B cell (primary cell): ENCODE results near the gene PYHIN1. TPM values are rescaled to one million over a fixed set of nuclear protein-coding genes. Genes with fewer than 3 reads are reported as not detected.

ENCODE experiments used
- ATAC-seq: fragments of 200-7000 bp; cut with Tn5 transposase; one replicate; pipeline ENCODE4 v1.10.0; 2021; ENCODE audit warnings: low read depth, mild to moderate bottlenecking, moderate number of reproducible peaks, moderate library complexity
- CTCF ChIA-PET: fragments of 350-600 bp; sonication (Branson Sonifier 250); formaldehyde crosslinking; loops from one replicate; lab custom pipeline; 2021; ENCODE audit warnings: antibody characterized with exemption, inconsistent platforms; lab: Charles Lee
- POLR2A ChIA-PET: fragments of 350-600 bp; sonication (Branson Sonifier 250); formaldehyde crosslinking; loops from one replicate; lab custom pipeline; 2021; ENCODE audit warnings: antibody characterized with exemption; lab: Charles Lee
- DNase-seq: peaks from one replicate; pipeline ENCODE4 v3.0.0; 2013
- H2AFZ ChIP-seq: 2 replicates; pipeline ENCODE4 v1.6.1; 2012; ENCODE audit warnings: mild to moderate bottlenecking, low read depth, low read length; ENCODE audit not compliant: insufficient read depth, poor library complexity, severe bottlenecking
- H3K27ac ChIP-seq, 2 donors: 1 replicate in 1 of 2; 2 replicates in 1 of 2; pipeline ENCODE4 v1.5.1; 2012 to 2013; ENCODE audit warnings: low read length in 2 of 2, mild to moderate bottlenecking in 2 of 2, moderate library complexity in 1 of 2
- H3K27me3 ChIP-seq, 4 experiments: fragments of 200-600 bp in 1 of 4; sonication (generic) in 1 of 4; replicated peaks in 1 of 4; 1 replicate in 2 of 4; 2 replicates in 2 of 4; pipeline versions ENCODE4 v1.6.1 to v1.7.0; 2013 to 2016; ENCODE audit warnings: low read length in 3 of 4, mild to moderate bottlenecking in 2 of 4, mixed read lengths in 1 of 4, moderate library complexity in 1 of 4; ENCODE audit not compliant: insufficient read depth in 4 of 4, control insufficient read depth in 3 of 4; ENCODE audit errors: control extremely low read depth in 1 of 4
- H3K36me3 ChIP-seq, 2 experiments: replicated peaks in 1 of 2; 1 replicate in 1 of 2; 2 replicates in 1 of 2; pipeline versions ENCODE4 v1.6.1 to v1.7.1; 2013; ENCODE audit warnings: low read length in 1 of 2; ENCODE audit not compliant: insufficient read depth in 2 of 2, control insufficient read depth in 1 of 2; ENCODE audit errors: control extremely low read depth in 1 of 2, extremely low read depth in 1 of 2
- H3K4me1 ChIP-seq, 2 donors: fragments of 200-600 bp in 1 of 2; sonication (generic) in 1 of 2; 1 replicate in 1 of 2; 2 replicates in 1 of 2; pipeline versions ENCODE4 v1.5.1 to v1.6.1; 2013 to 2017; ENCODE audit warnings: low read length in 2 of 2; ENCODE audit not compliant: control insufficient read depth in 2 of 2, insufficient read depth in 2 of 2
- H3K4me2 ChIP-seq: replicated peaks from 2 replicates; pipeline ENCODE3; 2012; ENCODE audit warnings: mild to moderate bottlenecking, low read depth, low read length; ENCODE audit not compliant: poor library complexity, severe bottlenecking
- H3K4me3 ChIP-seq, 5 experiments: fragments of 200-600 bp in 1 of 5; sonication (generic) in 1 of 5; 1 replicate in 3 of 5; 2 replicates in 2 of 5; pipeline versions ENCODE4 v1.5.1 to v1.7.0; 2011 to 2016; ENCODE audit warnings: low read length in 4 of 5, mild to moderate bottlenecking in 4 of 5, low read depth in 2 of 5, control low read depth in 1 of 5, moderate library complexity in 1 of 5; ENCODE audit not compliant: insufficient read depth in 1 of 5; ENCODE audit errors: control extremely low read depth in 1 of 5, extremely low read depth in 1 of 5
- H3K79me2 ChIP-seq: fragments of 200-600 bp; sonication (generic); one replicate; pipeline ENCODE4 v1.6.0; 2016; ENCODE audit warnings: low read length; ENCODE audit not compliant: control insufficient read depth, insufficient read depth
- H3K9ac ChIP-seq: fragments of 200-600 bp; sonication (generic); 2 replicates; pipeline ENCODE4 v1.6.1; 2017; ENCODE audit warnings: mild to moderate bottlenecking, low read length, moderate library complexity
- H3K9me3 ChIP-seq, 3 donors: one replicate each; pipeline versions ENCODE4 v1.6.1 to v1.7.1; 2013; ENCODE audit warnings: low read length in 2 of 3; ENCODE audit not compliant: control insufficient read depth in 2 of 3, insufficient read depth in 1 of 3; ENCODE audit errors: control extremely low read depth in 1 of 3
- H4K20me1 ChIP-seq: 2 replicates; pipeline ENCODE4 v1.6.0; 2012; ENCODE audit warnings: mild to moderate bottlenecking, low read length; ENCODE audit not compliant: insufficient read depth, control insufficient read depth, poor library complexity, severe bottlenecking
- H3K27ac Mint-ChIP-seq: one replicate; pipeline ENCODE4 v1.8.0; 2021; ENCODE audit warnings: mixed read lengths
- H3K27me3 Mint-ChIP-seq: one replicate; pipeline ENCODE4 v1.8.0; 2021; ENCODE audit warnings: mixed read lengths
- H3K4me1 Mint-ChIP-seq: one replicate; pipeline ENCODE4 v1.8.0; 2021; ENCODE audit warnings: mixed read lengths
- H3K4me3 Mint-ChIP-seq: one replicate; pipeline ENCODE4 v1.8.0; 2021; ENCODE audit warnings: mixed read lengths
- H3K9me3 Mint-ChIP-seq: one replicate; pipeline ENCODE4 v1.8.0; 2022; ENCODE audit warnings: mixed read lengths; ENCODE audit not compliant: insufficient read depth
- CTCF ChIP-seq: fragments of 200-600 bp; IDR thresholded peaks from one replicate; pipeline ENCODE4 v1.8.0; 2022; ENCODE audit warnings: antibody characterized with exemption, mild to moderate bottlenecking
- EZH2 ChIP-seq: IDR thresholded peaks from 2 replicates; pipeline ENCODE4 v1.6.1; 2012; ENCODE audit warnings: borderline replicate concordance, low read depth, mild to moderate bottlenecking, moderate library complexity, low read length; ENCODE audit not compliant: insufficient read depth, poor library complexity, severe bottlenecking
- WGBS: methylation state at CpG from one replicate; pipeline ENCODE4 v1.1.5; 2013; ENCODE audit warnings: missing lambda C conversion rate; ENCODE audit not compliant: insufficient coverage; 5-methylcytosine and 5-hydroxymethylcytosine counted together
- intact Hi-C: fragments of 100-400 bp; cut with micrococcal nuclease; formaldehyde crosslinking; loops from one replicate; pipeline ENCODE4 v1.10.0; 2022
- polyA plus RNA-seq: library from polyadenylated mRNA; depleted of rRNA; stranded (reverse); fragments of >200 nt; gene quantifications from 2 replicates; pipeline ENCODE4 v1.2.3, GENCODE V29; 2012
- total RNA-seq, 2 donors: library from RNA; stranded (reverse); fragments of 120-200 nt in 1 of 2; gene quantifications; 1 replicate in 1 of 2; 2 replicates in 1 of 2; pipeline versions ENCODE4 v1.2.3 to v1.2.4, GENCODE V29; 2013 to 2022

The PYHIN1 gene
- total and polyA plus RNA-seq, 2 donors (not counting 1 experiment from before 2014, with no cell fraction given), result 8.6 to 13.9 TPM

- WGBS, result no CpG with 5 or more reads among the region's 1 CpG
- Histone ChIP-seq H3K27me3 (no peaks in the 10 kb centered on the region), H3K4me3 (no peak overlapping the region), H3K9ac (no peak overlapping the region), H3K79me2 (no peaks in the 10 kb centered on the region), H3K4me1 (no peaks in the 10 kb centered on the region), H3K4me2 (no peak overlapping the region), H3K9me3 (peaks cover 12 to 16% (median 13%) of the 10 kb centered on the region in 3 donors), H4K20me1 (no peaks in the 10 kb centered on the region), H2AFZ (no peak overlapping the region), H3K27ac (no peak overlapping the region), H3K36me3 (no peaks in the 10 kb centered on the region)
- ATAC-seq (no peak), DNase-seq (no peak)
- ChIA-PET CTCF (no interaction called here), POLR2A (interaction anchor here (0.6 kb wide), 1 partner anchor 733 kb away, joined by 3 read pairs; no protein-coding TSS in a partner anchor)
- Mint-ChIP-seq H3K9me3 (peaks cover 6% of the 10 kb centered on the region), H3K27ac (no peak overlapping the region), H3K27me3 (peaks cover 1% of the 10 kb centered on the region), H3K4me3 (no peak overlapping the region), H3K4me1 (peaks cover 2% of the 10 kb centered on the region)
- TF ChIP-seq CTCF, result no peak
- no peak for TF ChIP-seq EZH2
- intact Hi-C loops, result no loop called here
Measured at GRCh38 chr1:158979229-158979628, 47.9 kb downstream of the PYHIN1 start.

GRCh38 chr1:158983235-158983634 lies 51.9 kb downstream of the PYHIN1 start:
- no CpG with 5 or more reads among the region's 2 CpGs for WGBS
- Histone ChIP-seq H4K20me1 (no peaks in the 10 kb centered on the region), H2AFZ (no peak overlapping the region), H3K9me3 (peaks cover 13 to 19% (median 13%) of the 10 kb centered on the region in 3 donors), H3K9ac (no peak overlapping the region), H3K36me3 (no peaks in the 10 kb centered on the region), H3K27me3 (peaks cover 0 to 2% (median 0%) of the 10 kb centered on the region in 4 experiments), H3K4me2 (no peak overlapping the region), H3K79me2 (no peaks in the 10 kb centered on the region), H3K4me1 (no peaks in the 10 kb centered on the region), H3K4me3 (no peak overlapping the region), H3K27ac (no peak overlapping the region)
- H3K27me3 Mint-ChIP-seq, result peaks cover 5% of the 10 kb centered on the region
- H3K9me3 Mint-ChIP-seq, result peaks cover 8% of the 10 kb centered on the region
- no peak overlapping the region for H3K27ac Mint-ChIP-seq
- intact Hi-C loops, result no loop called here
- POLR2A ChIA-PET, result no interaction called here
- ATAC-seq, result no peak
- CTCF ChIA-PET, result interaction anchor here (1.0 kb wide), 1 partner anchor 15 kb away, joined by 3 read pairs; no protein-coding TSS in a partner anchor
- DNase-seq, result no peak
- no peak for TF ChIP-seq CTCF
- TF ChIP-seq EZH2, result no peak
- H3K4me3 Mint-ChIP-seq, result no peak overlapping the region
- no peaks in the 10 kb centered on the region for H3K4me1 Mint-ChIP-seq
